Endothelial cell of umbilical vein (primary cell): ENCODE results near the gene FBXL17.

ENCODE experiments used
- CTCF ChIP-seq, 2 donors: IDR thresholded peaks; 1 replicate in 1 of 2; 2 replicates in 1 of 2; pipeline ENCODE4 v1.5.1; 2011; ENCODE audit warnings: low read length in 2 of 2, mild to moderate bottlenecking in 2 of 2, moderate library complexity in 2 of 2, control low read depth in 1 of 2, inconsistent platforms in 1 of 2, low read depth in 1 of 2; ENCODE audit not compliant: insufficient read depth in 1 of 2; ENCODE audit errors: extremely low read depth in 1 of 2
- MYC ChIP-seq: IDR thresholded peaks from one replicate; pipeline ENCODE4 v1.6.1; 2011; ENCODE audit warnings: mild to moderate bottlenecking, low read depth, low read length

- TF ChIP-seq MYC, result no peak
- no peak for TF ChIP-seq CTCF (IDR thresholded peaks at IDR 0.05; ENCODE audit: extremely low read depth in 1 of 2, insufficient read depth in 1 of 2, low read depth in 1 of 2, low read length in 2 of 2)
These were observed 121.1 kb downstream of the FBXL17 start for GRCh38 chr5:108260858-108261170.
